Activated CD8-positive, alpha-beta memory T cell treated with anti-CD3 and anti-CD28 coated beads for 4 hours (primary cell): Measurements from ENCODE around the gene ZNF57.
"Not testable (repeated sequence)": the region's sequence is repeated elsewhere in the genome, so short reads cannot be mapped to it uniquely, and the experiment has no call there.

Source experiments
- DNase-seq, 2 donors: peaks; one replicate each; pipeline ENCODE4 v3.0.0-alpha.2; 2020; ENCODE audit warnings: low read depth in 2 of 2

The ZNF57 gene

DNA sequence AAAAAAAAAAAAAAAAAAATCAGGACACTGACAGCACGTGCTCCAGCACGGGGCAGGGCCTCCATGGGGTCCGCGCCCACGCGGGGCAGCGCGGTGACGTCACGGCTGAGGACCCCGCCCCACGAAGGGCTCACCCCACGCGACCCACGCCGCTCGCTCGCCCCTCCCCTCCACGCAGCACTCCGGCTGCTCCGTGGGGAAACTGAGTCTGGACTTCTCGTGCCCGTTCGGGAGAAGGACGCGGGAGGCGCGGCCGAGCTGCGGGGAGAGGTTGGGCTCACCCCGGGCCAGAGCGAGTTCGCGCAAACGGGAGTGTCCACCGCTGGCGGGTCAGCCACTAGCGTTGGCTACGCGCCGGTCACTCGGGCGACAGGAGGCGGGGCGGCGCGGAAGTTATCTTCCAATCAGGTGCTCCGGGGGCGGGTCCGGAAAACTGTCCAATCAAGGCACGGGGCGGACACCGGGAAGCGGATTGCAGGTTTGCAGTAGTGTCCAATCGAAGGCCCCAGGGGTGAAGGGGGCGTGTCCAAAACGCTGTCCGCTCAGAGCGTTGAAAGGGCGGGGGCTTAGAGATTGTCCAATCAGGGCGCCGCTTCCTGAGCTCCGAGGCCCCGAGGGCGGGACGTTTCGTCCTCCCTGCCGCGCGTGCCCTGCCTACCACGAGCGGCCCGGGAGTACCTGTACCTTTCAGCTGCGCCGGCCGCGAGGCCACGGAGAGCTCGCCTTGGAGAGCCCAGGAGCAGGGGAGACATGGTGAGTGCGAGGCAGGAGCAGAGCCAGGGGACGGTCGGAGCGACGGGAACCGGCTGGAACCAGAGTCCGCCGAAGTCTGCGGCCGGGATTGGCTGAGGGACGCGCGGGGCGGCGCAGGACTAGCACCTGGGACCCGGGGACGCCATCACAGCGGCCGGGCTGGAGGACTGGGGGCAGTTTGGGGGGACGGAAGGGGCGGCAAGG, at the start of gene ZNF57:
Gene ZNF57, plus strand, starts transcription at position 633 of the 957 bp plus-strand sequence. Its CDS starts 118 bp downstream, at position 751.
- peak; percentile 96 to 97 for DNase-seq

DNA sequence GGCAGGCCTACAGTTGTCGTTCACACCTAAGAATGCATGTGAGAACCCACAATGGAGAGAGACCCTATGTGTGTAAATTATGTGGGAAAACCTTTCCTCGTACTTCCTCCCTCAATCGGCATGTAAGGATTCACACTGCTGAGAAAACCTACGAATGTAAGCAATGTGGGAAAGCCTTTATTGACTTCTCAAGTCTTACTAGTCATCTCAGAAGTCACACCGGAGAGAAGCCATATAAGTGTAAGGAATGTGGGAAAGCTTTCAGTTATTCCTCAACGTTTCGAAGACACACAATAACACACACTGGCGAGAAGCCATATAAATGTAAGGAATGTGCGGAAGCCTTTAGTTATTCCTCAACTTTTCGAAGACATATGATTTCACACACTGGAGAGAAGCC, 48.1 kb upstream of the ZNF57 start:
- DNase-seq: no peak

DNA sequence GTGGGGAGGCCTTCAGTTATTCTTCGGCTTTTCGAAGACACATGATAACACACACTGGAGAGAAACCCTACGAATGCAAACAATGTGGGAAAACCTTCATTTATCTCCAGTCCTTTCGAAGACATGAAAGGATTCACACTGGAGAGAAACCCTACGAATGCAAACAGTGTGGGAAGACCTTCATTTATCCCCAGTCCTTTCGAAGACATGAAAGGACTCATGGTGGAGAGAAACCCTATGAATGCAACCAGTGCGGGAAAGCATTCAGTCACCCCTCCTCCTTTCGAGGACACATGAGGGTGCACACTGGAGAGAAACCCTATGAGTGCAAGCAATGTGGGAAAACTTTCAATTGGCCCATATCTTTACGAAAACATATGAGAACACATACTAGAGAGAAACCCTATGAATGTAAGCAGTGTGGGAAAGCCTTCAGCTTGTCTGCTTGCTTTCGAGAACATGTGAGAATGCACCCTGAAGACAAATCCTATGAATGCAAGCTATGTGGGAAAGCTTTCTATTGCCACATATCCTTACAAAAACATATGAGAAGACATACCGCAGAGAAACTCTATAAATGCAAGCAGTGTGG, 47.6 kb upstream of the ZNF57 start:
- no peak for DNase-seq

DNA sequence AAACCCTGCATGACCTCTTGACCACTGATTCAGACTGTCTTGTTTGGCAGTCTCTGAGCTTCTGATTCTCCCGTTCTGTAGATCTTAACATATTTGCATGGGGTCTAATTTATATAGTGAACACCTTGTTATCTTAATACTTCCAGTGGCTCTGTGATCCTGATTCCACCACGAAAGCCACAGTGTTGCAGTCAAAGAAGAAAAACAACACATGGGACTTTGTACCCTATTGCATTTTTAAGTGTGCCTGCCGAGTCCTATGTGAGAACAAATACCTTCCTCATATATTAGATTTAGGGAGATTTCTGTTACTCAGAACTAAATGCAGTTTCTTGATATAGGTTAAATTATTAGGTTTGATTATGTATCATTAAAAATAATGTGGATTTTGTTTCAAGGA, 45.9 kb upstream of the ZNF57 start:
- DNase-seq: no peak

DNA sequence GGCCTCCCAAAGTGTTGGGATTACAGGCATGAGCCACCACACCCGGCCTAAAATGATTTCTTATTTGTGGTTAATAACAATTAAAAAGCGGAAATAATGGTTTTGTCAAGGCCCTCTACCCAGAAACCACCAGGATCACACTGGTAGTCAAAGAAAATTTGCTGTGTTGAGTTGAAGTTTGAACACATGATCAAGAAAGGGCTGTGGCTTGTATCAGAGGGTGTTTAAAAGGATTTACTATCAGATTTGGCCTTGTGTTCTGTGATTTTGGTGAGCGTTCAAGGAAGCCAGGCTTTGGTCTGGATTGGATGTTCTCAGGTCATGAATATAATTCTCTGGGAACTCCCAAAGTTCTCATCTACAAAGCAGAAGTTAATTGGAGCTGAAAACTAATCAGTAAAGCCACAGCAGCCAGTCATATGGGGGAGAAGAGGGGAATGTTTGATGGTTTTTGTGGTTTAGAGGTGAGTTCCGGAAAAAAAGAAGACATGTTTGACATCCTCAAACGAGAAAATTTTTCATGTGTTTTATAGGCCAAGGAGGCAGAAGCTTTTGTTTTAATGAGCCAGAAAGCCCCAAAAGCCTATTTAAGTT, 44.2 kb upstream of the ZNF57 start:
- DNase-seq: no peak

DNA sequence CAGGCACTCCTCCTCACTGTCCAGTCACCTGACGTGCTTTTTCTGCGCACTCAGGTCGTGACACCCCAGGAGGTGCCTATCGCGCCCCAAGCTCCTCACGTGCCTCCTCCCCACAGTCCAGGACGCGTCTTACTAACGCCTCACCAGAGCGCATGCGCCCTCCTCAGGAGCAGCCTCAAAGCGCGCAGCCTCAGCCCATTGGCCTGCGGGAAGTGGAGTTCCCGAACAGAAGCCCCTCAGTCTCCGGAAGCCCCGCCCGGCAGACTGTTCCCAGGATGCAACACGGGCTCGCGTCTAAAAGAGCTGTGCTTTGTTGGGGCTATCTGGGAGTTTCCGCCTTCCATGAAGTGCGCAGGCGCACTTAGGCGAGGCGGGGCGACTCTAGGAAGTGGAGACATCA, 41.9 kb upstream of the ZNF57 start:
- DNase-seq: no peak

DNA sequence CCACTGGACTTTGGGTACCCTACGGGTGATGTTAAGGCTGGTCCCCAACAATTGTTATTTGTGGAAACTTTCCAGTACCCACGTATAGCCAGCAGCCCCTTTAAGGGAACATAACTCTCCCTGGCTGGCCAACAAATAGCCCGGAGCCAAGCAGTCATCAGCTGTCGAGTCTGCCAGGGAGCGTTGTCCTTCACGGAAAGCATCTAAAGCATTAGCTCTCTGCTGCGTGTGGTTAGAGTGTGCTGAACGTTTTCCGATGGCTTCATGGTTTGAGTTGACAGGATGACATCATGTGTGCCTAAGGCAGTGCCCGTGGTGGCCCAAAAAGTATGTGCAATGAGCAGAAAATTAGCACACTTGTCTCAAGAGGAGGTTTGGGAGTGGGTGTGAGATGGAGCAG, 36.9 kb upstream of the ZNF57 start:
- no peak for DNase-seq

DNA sequence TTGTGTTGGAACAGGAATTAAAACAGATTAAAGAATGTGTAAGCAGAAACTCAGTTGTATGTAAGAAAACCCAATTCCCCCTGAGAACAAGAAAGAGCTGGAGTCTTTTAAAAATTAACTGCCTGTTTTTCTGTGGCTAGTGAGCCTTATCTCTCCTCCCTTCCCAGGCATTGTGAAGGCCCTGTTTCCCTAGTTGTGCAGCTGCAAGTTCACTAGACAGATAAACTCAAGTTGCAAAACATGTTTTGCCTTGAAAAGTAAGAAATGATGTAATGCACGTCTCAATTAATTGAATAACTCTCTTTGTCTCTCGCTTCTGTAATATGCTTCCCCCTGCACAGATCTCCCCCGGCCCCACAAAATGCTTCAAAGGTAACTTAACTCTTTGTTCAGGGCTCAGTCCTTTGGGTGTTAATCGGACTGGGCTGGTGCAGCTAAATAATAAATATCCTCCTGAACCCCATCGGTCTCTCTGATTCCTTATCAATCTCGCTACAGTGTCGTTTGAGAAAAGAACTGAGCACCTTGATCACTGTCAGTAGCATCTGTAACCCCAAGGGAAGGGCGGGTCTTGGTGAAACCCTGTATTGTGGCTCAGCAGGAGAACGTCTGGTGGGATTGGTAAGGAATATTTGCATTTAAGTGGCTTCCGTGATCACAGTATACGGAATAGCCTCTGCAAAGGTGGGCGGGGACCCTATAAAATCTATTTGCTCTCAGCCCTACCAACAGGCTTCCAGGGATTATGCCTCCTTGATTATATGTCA, 35.2 kb upstream of the ZNF57 start:
- no peak for DNase-seq

DNA sequence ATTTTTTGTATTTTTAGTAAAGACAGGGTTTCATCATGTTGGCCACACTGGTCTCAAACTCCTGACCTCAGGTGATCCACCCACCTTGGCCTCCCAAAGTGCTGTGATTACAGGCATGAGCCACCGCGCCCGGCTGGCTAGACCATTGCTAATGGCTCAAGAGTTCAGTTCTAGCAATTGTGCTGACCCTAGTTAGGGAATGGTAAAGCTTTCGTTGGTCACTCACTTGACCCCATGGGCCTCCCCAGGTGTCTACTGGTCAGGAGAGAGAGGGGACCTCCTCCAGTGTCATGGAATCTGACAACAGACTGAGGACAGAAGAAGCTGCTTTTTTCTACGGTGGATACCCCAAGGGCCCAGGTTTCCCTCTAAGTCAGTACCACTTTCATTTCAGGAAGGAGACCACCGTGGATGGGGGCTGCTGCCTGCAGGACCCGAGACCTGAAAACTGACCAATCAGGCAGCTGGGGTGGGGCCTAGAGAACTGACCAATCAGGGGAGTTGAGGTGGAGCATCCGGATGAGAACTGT, 34.2 kb upstream of the ZNF57 start:
- DNase-seq: no peak

DNA sequence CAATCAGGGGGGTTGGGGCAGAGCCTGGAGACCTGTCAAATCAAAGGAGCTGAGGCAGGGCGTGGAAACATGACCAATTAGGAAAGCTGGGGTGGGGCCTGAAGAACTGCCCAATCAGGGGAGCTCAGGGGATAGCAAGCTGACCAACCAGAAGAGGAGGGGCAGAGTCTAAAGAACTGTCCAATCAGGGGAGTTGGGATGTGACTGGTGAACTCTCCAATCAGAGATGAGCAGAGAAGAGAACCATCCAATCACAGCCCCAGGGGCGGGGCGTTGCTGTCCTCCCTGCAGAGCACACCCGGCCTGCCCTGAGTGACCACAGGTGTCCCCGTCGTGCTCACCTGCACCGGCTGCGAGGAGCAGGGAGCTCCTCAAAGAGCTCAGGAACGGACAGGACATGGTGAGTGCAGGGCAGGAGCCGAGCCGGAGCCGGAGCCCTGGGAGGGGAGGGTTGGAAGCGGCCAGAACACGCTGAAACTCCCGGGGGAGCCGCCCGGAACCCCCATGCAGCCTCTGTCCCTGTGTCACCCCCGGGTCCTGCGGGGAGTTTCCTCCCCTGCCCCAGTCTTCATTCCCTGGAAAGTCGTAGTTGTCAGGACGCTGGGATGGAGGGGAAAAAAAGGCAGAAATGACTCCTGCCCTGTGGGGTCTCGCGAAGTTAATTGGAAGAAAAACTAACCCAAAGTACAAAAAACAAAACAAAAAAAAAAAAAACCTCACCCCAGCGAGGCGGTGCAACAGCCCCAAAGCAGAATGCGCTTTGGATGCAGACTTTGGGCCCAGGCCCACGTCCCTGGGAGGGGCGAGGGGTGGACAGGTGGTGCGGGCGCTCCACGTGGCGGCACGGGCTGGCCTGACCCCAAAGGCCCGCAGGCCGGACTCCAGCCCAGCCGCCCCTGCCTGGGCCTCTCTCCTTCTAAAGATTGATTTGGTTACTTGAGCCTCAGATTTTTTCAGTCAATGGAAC, 33.4 kb upstream of the ZNF57 start, which contains the start of gene ZNF556:
Gene ZNF556, plus strand, starts transcription at position 311 of the 967 bp plus-strand sequence. Its CDS starts 87 bp downstream, at position 398.
- no peak for DNase-seq

DNA sequence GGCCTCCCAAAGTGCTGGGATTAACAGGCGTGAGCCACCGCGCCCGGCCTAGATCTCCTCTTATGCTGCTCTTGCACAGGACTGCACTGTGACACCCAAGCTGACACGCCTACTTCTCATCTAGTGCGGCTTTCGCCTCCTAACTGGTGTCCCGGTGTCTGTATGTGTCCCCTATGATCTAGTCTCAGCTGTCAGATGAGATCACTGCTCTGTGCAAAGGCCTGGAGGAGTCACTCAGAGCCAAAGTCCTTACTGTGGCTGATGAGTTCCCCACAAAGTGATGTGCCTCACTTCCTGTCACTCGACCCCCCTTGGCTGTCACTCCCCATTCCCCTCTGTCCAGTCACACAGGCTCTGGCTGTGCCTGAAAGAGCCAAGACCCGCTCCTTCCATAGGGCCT, 31.1 kb upstream of the ZNF57 start:
- no peak for DNase-seq

DNA sequence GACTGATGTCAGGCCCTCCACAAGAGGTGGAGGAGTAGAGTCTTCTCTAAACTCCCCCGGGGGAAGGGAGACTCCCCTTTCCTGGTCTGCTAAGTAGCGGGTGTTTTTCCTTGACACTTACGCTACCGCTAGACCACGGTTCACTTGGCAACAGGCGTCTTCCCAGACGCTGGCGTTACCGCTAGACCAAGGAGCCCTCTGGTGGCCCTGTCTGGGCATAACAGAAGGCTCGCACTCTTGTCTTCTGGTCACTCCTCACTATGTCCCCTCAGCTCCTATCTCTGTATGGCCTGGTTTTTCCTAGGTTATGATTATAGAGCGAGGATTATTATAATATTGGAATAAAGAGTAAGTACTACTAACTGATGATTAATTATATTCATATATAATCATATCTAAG, 28.6 kb upstream of the ZNF57 start:
- DNase-seq: not testable (repeated sequence)

DNA sequence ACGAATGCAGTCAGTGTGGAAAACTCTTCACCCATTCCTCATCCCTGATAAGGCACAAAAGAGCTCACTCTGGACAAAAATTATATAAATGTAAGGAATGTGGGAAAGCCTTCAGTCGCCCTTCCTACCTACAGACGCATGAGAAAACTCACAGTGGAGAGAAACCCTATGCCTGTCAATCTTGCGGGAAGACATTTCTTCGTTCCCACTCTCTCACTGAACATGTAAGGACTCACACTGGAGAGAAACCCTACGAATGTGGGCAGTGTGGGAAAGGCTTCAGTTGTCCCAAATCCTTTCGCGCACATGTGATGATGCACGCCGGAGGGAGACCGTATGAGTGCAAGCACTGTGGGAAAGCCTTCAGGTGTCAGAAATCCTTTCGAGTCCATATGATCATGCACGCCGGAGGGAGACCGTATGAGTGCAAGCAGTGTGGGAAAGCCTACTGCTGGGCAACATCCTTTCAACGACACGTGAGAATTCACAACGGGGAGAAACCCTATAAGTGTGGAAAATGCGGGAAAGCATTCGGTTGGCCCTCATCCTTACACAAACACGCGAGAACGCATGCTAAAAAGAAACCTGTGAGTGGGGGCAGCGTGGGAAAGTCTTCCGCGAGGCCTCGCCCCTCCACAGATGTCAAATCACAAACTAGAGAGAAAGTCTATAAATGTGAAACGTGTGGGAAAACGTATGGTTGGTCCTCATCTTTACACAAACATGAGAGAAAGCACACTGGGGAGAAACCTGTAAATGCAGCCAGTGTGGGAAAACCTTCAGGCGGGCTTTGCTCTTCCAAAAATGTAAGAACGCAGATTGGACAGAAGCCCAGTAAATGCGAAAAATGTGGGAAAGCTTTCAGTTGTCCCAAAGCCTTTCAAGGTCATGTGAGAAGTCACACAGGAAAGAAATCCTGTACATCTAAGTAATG, 23.1 kb upstream of the ZNF57 start:
- no peak for DNase-seq

DNA sequence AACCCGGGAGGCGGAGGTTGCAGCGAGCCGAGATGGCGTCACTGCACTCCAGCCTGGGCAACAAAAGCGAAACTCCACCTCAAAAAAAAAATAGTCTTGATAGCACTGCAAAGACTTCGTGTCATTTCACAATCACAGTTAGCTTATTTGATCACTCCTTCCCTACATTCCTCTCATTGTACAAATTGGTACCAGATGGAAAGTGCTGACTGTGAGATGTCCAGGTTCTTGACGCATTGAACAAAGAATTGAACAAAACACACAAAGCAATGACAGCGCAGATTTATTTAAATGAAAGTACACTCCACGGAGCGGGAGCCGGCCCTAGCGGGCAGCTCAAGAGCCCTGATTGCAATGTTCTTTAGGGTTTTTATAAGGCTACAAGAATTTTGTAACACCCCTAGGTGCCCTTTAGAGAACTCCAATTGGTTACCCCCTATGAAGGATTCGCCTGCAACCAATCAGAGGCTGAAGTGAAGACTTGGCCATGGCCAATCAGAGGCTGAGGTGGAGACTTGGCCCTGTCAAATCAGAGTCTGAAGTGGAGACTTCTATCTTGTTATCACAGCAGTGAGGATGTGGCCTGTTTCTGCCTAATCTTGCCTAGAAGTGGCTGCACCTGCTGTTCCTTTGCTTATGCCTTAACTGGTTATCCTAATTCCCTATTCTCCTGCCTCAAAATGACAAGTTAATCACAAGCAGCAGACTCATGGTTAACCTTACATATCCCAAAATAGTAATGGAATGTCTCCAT, 16.9 kb upstream of the ZNF57 start:
- no peak for DNase-seq

DNA sequence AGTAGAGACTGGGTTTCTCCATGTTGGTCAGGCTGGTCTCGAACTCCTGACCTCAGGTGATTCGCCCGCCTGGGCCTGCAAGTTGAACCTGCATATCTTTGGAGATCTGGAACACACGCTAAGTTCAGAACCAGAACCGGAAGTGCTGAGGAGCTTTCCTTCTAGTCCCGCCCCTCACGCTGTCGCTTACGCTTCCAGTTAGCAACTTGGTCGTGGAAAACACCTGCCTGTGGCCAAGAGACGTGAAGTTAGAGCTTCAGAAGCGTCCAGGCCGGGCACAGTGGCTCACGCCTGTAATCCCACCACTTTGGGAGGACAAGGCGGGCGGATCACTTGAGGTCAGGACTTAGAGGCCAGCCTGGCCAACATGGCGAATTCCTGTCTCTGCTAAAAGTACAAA, 15.0 kb upstream of the ZNF57 start:
- DNase-seq: no peak

DNA sequence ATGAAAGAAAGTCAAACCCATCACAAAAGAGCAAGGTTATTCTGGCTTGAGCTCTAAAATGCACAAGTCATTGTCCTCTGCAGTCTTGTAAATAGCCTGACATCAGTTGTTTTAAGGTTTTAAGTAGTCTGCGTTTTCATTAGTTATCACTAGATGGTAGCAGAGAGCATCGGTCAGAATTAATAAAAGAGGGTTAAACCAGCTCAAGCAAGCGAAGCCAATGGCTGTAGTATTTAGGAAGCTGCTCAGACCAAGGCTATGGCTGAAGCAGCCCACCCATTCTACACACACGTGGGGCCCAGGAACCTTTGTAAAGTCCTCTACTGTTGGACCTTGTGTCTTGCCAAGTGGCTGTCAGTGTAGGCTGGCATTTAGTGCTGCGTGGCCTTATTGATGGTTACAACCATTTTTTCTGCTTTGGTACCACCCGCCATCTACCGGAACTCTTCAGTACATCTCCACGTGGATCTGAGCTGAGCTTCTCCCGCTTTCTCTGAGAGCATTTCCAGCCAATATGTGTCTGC, 13.3 kb upstream of the ZNF57 start:
- DNase-seq: no peak

DNA sequence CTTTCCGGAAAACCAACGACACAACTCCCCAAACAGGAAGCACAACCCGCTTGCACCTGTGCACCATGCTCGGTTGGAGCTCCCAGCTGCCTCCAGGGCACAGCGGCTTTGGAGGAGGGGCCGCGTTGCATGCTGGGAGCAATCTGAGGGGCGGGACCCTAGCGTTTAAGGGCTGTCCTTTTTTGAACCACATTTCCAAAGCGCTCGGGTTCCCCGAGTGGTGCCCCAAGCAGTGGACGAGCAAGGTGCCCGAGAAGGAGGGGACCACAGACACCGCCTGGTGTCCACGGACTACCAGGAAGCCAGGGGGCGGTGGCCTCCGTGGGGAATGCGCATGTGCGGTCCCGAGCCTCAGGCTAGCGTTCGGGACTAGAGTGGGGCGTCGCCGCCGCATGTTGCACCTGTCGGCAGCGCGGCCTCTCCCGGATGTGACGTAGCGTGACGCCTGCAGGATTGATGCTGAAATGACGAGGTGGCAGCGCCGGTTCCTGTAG, 11.9 kb upstream of the ZNF57 start:
- DNase-seq: peak in 1 of 2 donors; percentile 42

DNA sequence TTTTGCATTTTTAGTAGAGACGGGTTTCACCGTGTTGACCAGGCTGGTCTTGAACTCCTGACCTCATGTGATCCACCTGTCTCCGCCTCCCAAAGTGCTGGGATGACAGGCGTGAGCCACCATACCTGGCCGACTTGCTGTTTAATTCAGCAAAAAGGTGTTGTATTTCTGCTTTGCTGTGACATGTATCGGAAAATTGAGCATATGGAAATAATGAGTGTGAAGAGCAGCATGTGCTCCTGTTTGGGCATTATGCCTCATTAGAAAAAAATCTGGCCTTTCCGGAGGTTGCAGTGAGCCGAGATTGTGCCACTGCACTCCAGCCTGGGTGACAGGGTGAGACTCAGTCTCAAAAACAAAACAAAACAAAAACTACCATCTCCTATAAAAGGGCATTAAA, 10.2 kb upstream of the ZNF57 start:
- not testable (repeated sequence) for DNase-seq
